ENCODE results near the gene JADE3. TPM values are rescaled to one million over a fixed set of nuclear protein-coding genes. Genes with fewer than 3 reads are reported as not detected.
"Not testable (repeated sequence)": the region's sequence is repeated elsewhere in the genome, so short reads cannot be mapped to it uniquely, and the experiment has no call there.

The JADE3 gene
- total RNA-seq, 1 donor from 2014 or later = 10.1 TPM

DNA sequence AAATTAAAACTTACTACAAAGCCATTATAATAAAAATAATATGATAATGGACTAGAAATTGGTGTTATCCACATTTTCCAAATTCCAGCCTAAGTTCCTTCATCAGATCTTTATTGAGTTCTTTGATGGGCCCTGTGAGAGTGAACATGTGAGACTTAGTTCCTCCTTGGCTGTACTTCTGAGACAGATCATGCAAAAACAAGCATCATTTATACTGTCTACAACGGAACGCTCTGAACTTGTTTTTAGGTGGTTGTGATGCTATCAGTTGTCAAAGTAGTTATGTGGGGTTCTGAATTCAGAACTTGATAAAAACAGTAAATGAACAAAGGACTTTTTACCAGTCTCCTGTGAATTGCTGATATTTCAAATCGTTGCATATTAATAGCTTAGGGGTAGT is 48.9 kb downstream of the JADE3 start:
- no peaks in the 10 kb centered on the region for H3K9me3 ChIP-seq
- TF ChIP-seq, protein P1, sequence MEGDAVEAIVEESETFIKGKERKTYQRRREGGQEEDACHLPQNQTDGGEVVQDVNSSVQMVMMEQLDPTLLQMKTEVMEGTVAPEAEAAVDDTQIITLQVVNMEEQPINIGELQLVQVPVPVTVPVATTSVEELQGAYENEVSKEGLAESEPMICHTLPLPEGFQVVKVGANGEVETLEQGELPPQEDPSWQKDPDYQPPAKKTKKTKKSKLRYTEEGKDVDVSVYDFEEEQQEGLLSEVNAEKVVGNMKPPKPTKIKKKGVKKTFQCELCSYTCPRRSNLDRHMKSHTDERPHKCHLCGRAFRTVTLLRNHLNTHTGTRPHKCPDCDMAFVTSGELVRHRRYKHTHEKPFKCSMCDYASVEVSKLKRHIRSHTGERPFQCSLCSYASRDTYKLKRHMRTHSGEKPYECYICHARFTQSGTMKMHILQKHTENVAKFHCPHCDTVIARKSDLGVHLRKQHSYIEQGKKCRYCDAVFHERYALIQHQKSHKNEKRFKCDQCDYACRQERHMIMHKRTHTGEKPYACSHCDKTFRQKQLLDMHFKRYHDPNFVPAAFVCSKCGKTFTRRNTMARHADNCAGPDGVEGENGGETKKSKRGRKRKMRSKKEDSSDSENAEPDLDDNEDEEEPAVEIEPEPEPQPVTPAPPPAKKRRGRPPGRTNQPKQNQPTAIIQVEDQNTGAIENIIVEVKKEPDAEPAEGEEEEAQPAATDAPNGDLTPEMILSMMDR (IDR thresholded peaks at IDR 0.05) = no peak
- intact Hi-C loops (cut with DNase I) = no loop called here
- ATAC-seq (no peak), DNase-seq (no peak)
- H3K36me3 ChIP-seq = no peaks in the 10 kb centered on the region
- no peak overlapping the region for H3K4me3 ChIP-seq
- H3K4me1 ChIP-seq = no peaks in the 10 kb centered on the region
- no peak overlapping the region for H3K27ac ChIP-seq
- H3K27me3 ChIP-seq = no peaks in the 10 kb centered on the region

DNA sequence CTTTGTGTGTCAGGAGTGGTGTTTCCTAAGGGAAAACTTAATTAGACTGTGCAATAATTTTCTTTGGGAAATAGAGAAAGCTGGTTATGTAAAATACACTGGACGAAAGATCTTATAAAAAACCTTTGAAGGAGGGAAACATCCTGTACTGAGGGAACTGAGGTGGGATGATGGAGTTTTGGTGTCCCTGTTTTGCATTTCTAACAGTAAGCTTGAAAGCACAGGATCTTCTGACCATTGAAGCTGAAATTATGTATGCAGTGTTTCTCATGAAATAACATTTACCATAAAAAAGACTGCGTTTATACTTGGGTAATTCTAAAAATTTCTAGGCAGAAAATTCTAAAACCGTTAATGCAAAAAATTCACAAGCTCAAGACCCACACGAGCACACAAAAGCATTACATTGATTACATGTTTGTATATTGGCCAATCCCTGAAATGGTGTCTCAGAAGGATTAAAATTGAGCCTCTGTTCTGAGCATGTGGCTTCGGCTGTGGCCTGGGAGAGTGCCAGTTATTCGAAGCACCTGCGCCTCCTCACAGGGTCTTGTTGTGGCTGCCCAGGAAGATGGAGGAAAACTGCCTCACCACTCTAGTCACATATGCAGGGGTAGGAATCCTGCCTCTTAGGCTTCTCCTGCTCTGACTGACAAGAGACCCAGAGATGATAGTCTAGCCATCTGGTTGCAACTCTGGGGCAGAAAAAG is 49.5 kb downstream of the JADE3 start:
- no peaks in the 10 kb centered on the region for H3K27me3 ChIP-seq
- intact Hi-C loops (cut with DNase I) = no loop called here
- H3K4me1 ChIP-seq = no peaks in the 10 kb centered on the region
- no peak for DNase-seq
- H3K36me3 ChIP-seq = no peaks in the 10 kb centered on the region
- H3K4me3 ChIP-seq = no peak overlapping the region
- TF ChIP-seq, protein P1 (IDR thresholded peaks at IDR 0.05) = no peak
- ATAC-seq = no peak
- no peaks in the 10 kb centered on the region for H3K9me3 ChIP-seq
- no peak overlapping the region for H3K27ac ChIP-seq

DNA sequence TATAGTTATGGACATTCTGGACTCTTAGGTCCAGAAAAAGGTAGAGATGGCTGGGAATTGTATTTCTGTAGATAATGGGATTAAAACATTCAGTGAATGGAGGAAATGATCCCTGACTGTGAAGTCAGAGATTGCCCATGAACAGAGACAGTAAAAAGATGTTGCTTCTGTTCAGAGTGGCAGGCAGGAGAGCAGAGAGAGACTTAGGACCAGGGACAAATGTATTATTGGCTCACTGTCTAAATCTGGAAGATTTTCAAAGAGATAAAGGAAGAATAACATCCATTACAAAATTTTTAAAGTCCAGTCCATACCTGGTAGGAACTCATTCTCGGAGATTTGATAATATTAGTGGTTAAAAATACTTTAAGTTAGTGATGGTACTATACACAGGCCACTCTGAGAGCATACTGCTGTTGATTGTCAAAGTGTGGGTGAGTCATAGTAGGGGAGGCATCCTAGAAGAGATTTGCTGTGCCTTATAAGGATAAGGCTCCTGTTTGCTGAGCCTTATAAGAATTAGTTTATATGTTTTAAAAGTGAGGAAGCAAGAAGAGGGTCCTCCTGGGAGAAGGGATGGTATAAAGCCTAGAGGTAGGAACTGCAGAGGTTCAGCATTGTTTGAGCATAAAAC is 53.0 kb downstream of the JADE3 start:
- DNase-seq = no peak
- intact Hi-C loops (cut with DNase I) = no loop called here
- TF ChIP-seq, protein P1 (IDR thresholded peaks at IDR 0.05) = no peak
- Histone ChIP-seq H3K4me3 (no peak overlapping the region), H3K4me1 (no peaks in the 10 kb centered on the region), H3K36me3 (no peaks in the 10 kb centered on the region), H3K27ac (no peak overlapping the region), H3K27me3 (no peaks in the 10 kb centered on the region), H3K9me3 (no peaks in the 10 kb centered on the region)
- no peak for ATAC-seq

DNA sequence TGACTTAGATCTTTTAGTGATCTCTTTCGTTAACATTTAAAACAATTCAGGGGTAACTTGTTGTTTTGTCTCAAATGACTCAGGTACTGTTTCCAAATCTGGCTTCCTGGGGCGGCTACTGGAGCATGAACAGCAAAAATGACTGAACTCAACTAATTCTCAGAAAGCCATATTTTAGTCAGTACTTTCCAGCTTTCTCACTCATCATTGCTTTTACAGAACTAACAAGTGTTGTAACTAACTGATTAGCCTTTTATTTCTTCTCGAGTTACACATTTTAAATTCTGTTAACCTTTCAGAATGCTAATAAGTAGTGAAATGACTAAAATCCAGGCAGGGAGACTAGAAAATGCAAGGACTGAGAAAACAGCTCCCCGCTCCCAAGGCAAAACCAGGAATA is 55.3 kb downstream of the JADE3 start:
- H3K27ac ChIP-seq = no peak overlapping the region
- intact Hi-C loops (cut with DNase I) = no loop called here
- H3K36me3 ChIP-seq = no peaks in the 10 kb centered on the region
- no peak overlapping the region for H3K4me3 ChIP-seq
- no peaks in the 10 kb centered on the region for H3K27me3 ChIP-seq
- H3K4me1 ChIP-seq = no peaks in the 10 kb centered on the region
- no peaks in the 10 kb centered on the region for H3K9me3 ChIP-seq
- no peak for DNase-seq
- ATAC-seq = no peak
- TF ChIP-seq, protein P1 (IDR thresholded peaks at IDR 0.05) = no peak

DNA sequence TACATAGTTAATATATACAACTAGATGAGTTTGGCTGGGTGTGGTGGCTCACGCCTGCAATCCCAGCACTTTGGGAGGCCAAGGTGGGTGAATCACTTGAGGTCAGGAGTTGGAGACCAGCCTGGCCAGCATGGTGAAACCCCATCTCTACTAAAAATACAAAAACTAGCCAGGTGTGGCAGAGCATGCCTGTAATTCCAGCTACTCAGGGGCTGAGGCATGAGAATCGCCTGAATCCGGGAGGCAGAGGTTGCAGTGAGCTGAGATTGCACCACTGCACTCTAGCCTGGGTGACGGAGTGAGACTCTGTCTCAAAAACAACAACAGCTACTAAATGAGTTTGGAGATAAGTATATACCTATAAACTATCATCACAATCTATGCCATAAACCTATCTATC is 64.8 kb downstream of the JADE3 start:
- H3K27me3 ChIP-seq; ATAC-seq; H3K4me3 ChIP-seq; H3K36me3 ChIP-seq; intact Hi-C loops (cut with DNase I); DNase-seq; H3K4me1 ChIP-seq; H3K27ac ChIP-seq; H3K9me3 ChIP-seq: not testable (repeated sequence)

Measured in upper lobe of right lung (tissue), 1 donor.